ENCODE results near the gene TMEM255A.

Gene TMEM255A

DNA sequence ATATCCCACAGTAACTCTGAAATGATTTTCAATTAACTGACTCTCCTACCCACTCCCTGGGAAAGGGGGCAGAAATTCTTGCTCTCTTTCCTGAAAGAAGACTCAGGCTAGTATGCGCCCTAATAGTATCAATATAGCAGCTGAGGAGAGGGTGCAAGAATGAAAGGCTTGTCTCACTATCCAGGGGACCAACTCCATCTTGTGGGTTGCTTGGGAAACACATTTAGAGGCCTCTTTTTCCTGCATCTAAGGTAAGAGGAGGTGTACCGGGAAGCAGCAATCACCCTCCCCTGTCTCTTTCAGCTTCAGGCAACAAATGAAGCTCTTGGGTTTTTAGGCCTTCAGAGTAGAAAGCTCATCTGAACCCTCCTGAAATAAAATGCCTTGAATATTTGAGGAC lies 11.3 kb downstream of the TMEM255A start:
- H3K36me3 Mint-ChIP-seq (ENCODE audit: low read depth): no peaks in the 10 kb centered on the region
- peaks cover 13% of the 10 kb centered on the region for H3K4me1 Mint-ChIP-seq (ENCODE audit: low read depth)
- no peak overlapping the region for H3K27ac Mint-ChIP-seq
- no peak overlapping the region for H3K4me3 Mint-ChIP-seq
- DNase-seq (ENCODE audit: low spot score): no peak
- H3K9me3 Mint-ChIP-seq: no peaks in the 10 kb centered on the region
- H3K27me3 Mint-ChIP-seq (ENCODE audit: low read depth): no peaks in the 10 kb centered on the region

- no peaks in the 10 kb centered on the region for H3K36me3 Mint-ChIP-seq (ENCODE audit: low read depth)
- no peaks in the 10 kb centered on the region for H3K27me3 Mint-ChIP-seq (ENCODE audit: low read depth)
- no peak for DNase-seq (ENCODE audit: low spot score)
- peaks cover 12% of the 10 kb centered on the region for H3K4me1 Mint-ChIP-seq (ENCODE audit: low read depth)
- H3K9me3 Mint-ChIP-seq: no peaks in the 10 kb centered on the region
- no peak overlapping the region for H3K27ac Mint-ChIP-seq
- H3K4me3 Mint-ChIP-seq: no peak overlapping the region
These were observed 13.3 kb downstream of the TMEM255A start for GRCh38 chrX:120297923-120298322.

GRCh38 chrX:120294651-120295050 lies 16.6 kb downstream of the TMEM255A start:
- Mint-ChIP-seq H3K4me3 (no peak overlapping the region), H3K27me3 (ENCODE audit: low read depth) (no peaks in the 10 kb centered on the region)

GRCh38 chrX:120293015-120293414 lies 18.2 kb downstream of the TMEM255A start:
- H3K27me3 Mint-ChIP-seq (ENCODE audit: low read depth): no peaks in the 10 kb centered on the region
- H3K4me1 Mint-ChIP-seq (ENCODE audit: low read depth): no peaks in the 10 kb centered on the region
- no peak for DNase-seq (ENCODE audit: low spot score)
- H3K9me3 Mint-ChIP-seq: no peaks in the 10 kb centered on the region
- H3K27ac Mint-ChIP-seq: no peak overlapping the region
- no peaks in the 10 kb centered on the region for H3K36me3 Mint-ChIP-seq (ENCODE audit: low read depth)
- no peak overlapping the region for H3K4me3 Mint-ChIP-seq

More at GRCh38 chrX:120294651-120295050, 16.6 kb downstream of the TMEM255A start:
- Mint-ChIP-seq H3K9me3 (no peaks in the 10 kb centered on the region), H3K4me1 (ENCODE audit: low read depth) (no peaks in the 10 kb centered on the region), H3K27ac (no peak overlapping the region), H3K36me3 (ENCODE audit: low read depth) (no peaks in the 10 kb centered on the region)
- DNase-seq (ENCODE audit: low spot score): no peak

DNA sequence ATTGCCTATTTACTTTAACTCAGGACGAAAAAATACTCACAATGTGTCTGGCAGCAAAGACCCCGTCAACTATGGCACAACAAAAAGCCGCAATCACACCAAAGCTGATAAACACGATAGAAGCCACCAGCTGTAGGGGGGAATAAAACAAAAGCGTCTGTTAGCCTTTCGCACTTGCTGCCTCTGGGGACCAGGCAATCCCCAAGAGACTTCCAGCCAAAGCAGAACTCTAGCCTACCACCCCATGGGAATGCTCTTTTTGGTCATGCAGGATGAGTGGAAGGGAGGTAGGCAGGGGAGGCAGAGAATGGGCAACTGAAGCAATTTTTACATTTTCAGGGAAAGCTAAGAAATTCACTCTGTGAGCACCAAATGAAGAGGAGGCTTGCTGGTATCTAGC lies 20.1 kb downstream of the TMEM255A start:
- Mint-ChIP-seq H3K27ac (no peak overlapping the region), H3K9me3 (no peaks in the 10 kb centered on the region), H3K4me3 (no peak overlapping the region), H3K36me3 (ENCODE audit: low read depth) (no peaks in the 10 kb centered on the region), H3K4me1 (ENCODE audit: low read depth) (no peaks in the 10 kb centered on the region), H3K27me3 (ENCODE audit: low read depth) (no peaks in the 10 kb centered on the region)
- no peak for DNase-seq (ENCODE audit: low spot score)

- Mint-ChIP-seq H3K36me3 (ENCODE audit: low read depth) (no peaks in the 10 kb centered on the region), H3K27ac (no peak overlapping the region), H3K4me1 (ENCODE audit: low read depth) (no peaks in the 10 kb centered on the region), H3K4me3 (no peak overlapping the region), H3K9me3 (no peaks in the 10 kb centered on the region), H3K27me3 (ENCODE audit: low read depth) (no peaks in the 10 kb centered on the region)
- DNase-seq (ENCODE audit: low spot score): no peak
These were observed 21.2 kb downstream of the TMEM255A start for GRCh38 chrX:120290107-120290506.

GRCh38 chrX:120287513-120288112 lies 23.6 kb downstream of the TMEM255A start:
- no peak overlapping the region for H3K27ac Mint-ChIP-seq
- H3K27me3 Mint-ChIP-seq (ENCODE audit: low read depth): peaks cover 6% of the 10 kb centered on the region
- DNase-seq (ENCODE audit: low spot score): no peak
- H3K4me1 Mint-ChIP-seq (ENCODE audit: low read depth): no peaks in the 10 kb centered on the region
- H3K4me3 Mint-ChIP-seq: no peak overlapping the region
- H3K9me3 Mint-ChIP-seq: no peaks in the 10 kb centered on the region
- H3K36me3 Mint-ChIP-seq (ENCODE audit: low read depth): no peaks in the 10 kb centered on the region

DNA sequence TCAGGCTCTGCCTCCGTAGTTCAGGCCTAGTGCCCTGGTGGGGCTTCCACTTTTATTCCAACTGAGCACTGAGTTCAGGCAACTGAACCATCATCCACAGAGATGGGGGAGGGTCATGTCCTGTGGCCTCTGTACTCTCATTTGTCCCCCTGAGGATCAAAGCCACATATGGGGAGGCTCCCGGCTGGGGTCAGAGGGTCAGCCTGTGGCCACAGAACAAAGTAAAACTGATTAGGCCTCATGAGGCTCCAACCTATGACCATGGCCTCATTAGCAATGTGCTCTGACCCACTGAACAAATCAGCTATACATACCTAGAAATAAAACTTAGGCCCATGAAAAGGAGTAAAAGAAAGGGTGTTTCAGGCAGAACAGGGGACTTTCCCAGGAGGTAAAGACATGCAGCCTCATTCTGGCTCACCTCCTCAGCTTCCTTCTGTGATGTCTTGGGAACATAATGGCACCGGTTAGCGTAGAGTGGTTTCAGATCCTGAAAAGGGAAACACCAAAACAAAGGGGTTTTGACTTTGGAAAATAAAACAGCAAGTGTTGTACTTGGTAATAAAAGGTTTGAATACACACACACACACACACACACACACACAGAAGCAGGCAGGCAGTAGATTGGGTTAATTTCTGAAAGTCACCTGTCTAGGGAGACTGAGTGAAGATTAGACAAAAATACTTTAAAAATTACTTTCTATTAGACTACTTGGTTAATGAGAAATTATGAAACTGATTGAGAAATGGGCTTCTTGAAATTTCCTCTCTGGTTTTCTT lies 24.3 kb downstream of the TMEM255A start:
- Mint-ChIP-seq H3K4me1 (ENCODE audit: low read depth) (no peaks in the 10 kb centered on the region), H3K4me3 (no peak overlapping the region), H3K36me3 (ENCODE audit: low read depth) (no peaks in the 10 kb centered on the region), H3K27ac (no peak overlapping the region), H3K9me3 (no peaks in the 10 kb centered on the region), H3K27me3 (ENCODE audit: low read depth) (peaks cover 6% of the 10 kb centered on the region)
- no peak for DNase-seq (ENCODE audit: low spot score)

DNA sequence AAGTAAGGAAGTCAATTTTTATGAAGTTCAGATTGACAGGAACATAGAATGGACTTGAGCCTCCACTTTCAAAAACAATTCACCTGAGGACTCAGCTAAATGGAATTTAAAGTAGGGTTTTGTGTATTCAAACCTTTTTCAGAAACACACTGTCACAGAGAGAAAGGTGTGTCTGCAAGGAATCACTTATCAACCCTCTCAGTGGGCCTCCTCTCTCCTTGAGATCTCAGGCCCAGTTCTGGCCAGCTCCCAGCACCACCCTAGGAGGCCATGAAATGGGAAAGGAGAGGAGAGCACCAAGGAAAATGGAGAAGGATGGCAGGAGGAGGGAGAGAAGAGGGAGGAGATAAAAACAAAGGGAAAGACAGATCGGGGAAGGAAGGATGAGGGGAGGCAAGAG lies 28.6 kb downstream of the TMEM255A start:
- H3K27ac Mint-ChIP-seq: no peak overlapping the region
- no peaks in the 10 kb centered on the region for H3K9me3 Mint-ChIP-seq
- H3K4me3 Mint-ChIP-seq: no peak overlapping the region
- DNase-seq (ENCODE audit: low spot score): no peak
- H3K36me3 Mint-ChIP-seq (ENCODE audit: low read depth): no peaks in the 10 kb centered on the region
- H3K4me1 Mint-ChIP-seq (ENCODE audit: low read depth): no peaks in the 10 kb centered on the region
- H3K27me3 Mint-ChIP-seq (ENCODE audit: low read depth): peaks cover 10% of the 10 kb centered on the region

- H3K27ac Mint-ChIP-seq: no peak overlapping the region
- no peaks in the 10 kb centered on the region for H3K36me3 Mint-ChIP-seq (ENCODE audit: low read depth)
- peaks cover 13% of the 10 kb centered on the region for H3K27me3 Mint-ChIP-seq (ENCODE audit: low read depth)
- no peak for DNase-seq (ENCODE audit: low spot score)
- no peaks in the 10 kb centered on the region for H3K9me3 Mint-ChIP-seq
- H3K4me1 Mint-ChIP-seq (ENCODE audit: low read depth): no peaks in the 10 kb centered on the region
- no peak overlapping the region for H3K4me3 Mint-ChIP-seq
These were observed 29.5 kb downstream of the TMEM255A start for GRCh38 chrX:120281761-120282160.

GRCh38 chrX:120281021-120281624 lies 30.1 kb downstream of the TMEM255A start:
- Mint-ChIP-seq H3K27ac (no peak overlapping the region), H3K36me3 (ENCODE audit: low read depth) (no peaks in the 10 kb centered on the region), H3K4me1 (ENCODE audit: low read depth) (no peaks in the 10 kb centered on the region)

GRCh38 chrX:120274958-120275357 lies 36.3 kb downstream of the TMEM255A start:
- no peaks in the 10 kb centered on the region for H3K36me3 Mint-ChIP-seq (ENCODE audit: low read depth)
- no peak overlapping the region for H3K4me3 Mint-ChIP-seq
- H3K4me1 Mint-ChIP-seq (ENCODE audit: low read depth): no peaks in the 10 kb centered on the region
- no peak overlapping the region for H3K27ac Mint-ChIP-seq
- peaks cover 10% of the 10 kb centered on the region for H3K27me3 Mint-ChIP-seq (ENCODE audit: low read depth)
- DNase-seq (ENCODE audit: low spot score): no peak
- no peaks in the 10 kb centered on the region for H3K9me3 Mint-ChIP-seq

More at GRCh38 chrX:120281021-120281624, 30.1 kb downstream of the TMEM255A start:
- no peak for DNase-seq (ENCODE audit: low spot score)
- H3K4me3 Mint-ChIP-seq: no peak overlapping the region
- peaks cover 14% of the 10 kb centered on the region for H3K27me3 Mint-ChIP-seq (ENCODE audit: low read depth)
- no peaks in the 10 kb centered on the region for H3K9me3 Mint-ChIP-seq

DNA sequence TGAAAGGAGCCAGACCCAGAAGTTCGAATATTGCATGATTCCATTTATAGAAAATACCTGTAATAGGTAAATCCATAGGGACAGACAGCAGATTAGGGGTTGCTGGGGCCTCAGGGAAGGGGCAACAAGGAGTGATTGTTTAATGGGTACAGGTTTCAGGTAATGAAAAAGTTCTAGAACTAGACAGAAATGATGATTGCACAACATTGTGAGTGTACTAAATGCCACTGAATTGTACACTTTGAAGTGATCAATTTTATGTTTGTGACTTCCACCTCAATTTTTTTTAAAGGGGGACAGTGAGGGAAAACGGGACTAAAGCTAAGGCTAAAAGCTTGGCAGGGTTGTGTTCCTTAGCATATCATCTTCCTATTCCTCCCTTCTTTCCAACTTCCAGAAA lies 37.1 kb downstream of the TMEM255A start:
- H3K27ac Mint-ChIP-seq: no peak overlapping the region
- no peaks in the 10 kb centered on the region for H3K36me3 Mint-ChIP-seq (ENCODE audit: low read depth)
- DNase-seq (ENCODE audit: low spot score): no peak
- peaks cover 10% of the 10 kb centered on the region for H3K27me3 Mint-ChIP-seq (ENCODE audit: low read depth)
- no peaks in the 10 kb centered on the region for H3K9me3 Mint-ChIP-seq
- peaks cover 3% of the 10 kb centered on the region for H3K4me1 Mint-ChIP-seq (ENCODE audit: low read depth)
- H3K4me3 Mint-ChIP-seq: no peak overlapping the region

- Mint-ChIP-seq H3K27ac (no peak overlapping the region), H3K36me3 (ENCODE audit: low read depth) (no peaks in the 10 kb centered on the region), H3K9me3 (no peaks in the 10 kb centered on the region), H3K27me3 (ENCODE audit: low read depth) (peaks cover 7% of the 10 kb centered on the region), H3K4me1 (ENCODE audit: low read depth) (peaks cover 3% of the 10 kb centered on the region), H3K4me3 (no peak overlapping the region)
- no peak for DNase-seq (ENCODE audit: low spot score)
These were observed 40.0 kb downstream of the TMEM255A start for GRCh38 chrX:120271218-120271617.

Measured in T-helper 2 cell treated with Interferon-gamma antibody and Interleukin-4, amounts not matched to agents 5 μg/mL and 100 μg/mL, for 36 hours (primary cell).